GM19468 (cell line): ENCODE results near the gene TRIM27.
"Not testable (repeated sequence)": the region's sequence is repeated elsewhere in the genome, so short reads cannot be mapped to it uniquely, and the experiment has no call there.

Experiments
- ATAC-seq: cut with Tn5 transposase; IDR thresholded peaks from one replicate; pipeline ENCODE4 v1.9.1; 2021; ENCODE audit warnings: mild to moderate bottlenecking, moderate library complexity, moderate number of reproducible peaks; ENCODE audit not compliant: unreplicated experiment; ENCODE audit errors: extremely low read depth

Gene TRIM27

GRCh38 chr6:28867086-28867409 is 56.7 kb downstream of the TRIM27 start:
- no peak for ATAC-seq

DNA sequence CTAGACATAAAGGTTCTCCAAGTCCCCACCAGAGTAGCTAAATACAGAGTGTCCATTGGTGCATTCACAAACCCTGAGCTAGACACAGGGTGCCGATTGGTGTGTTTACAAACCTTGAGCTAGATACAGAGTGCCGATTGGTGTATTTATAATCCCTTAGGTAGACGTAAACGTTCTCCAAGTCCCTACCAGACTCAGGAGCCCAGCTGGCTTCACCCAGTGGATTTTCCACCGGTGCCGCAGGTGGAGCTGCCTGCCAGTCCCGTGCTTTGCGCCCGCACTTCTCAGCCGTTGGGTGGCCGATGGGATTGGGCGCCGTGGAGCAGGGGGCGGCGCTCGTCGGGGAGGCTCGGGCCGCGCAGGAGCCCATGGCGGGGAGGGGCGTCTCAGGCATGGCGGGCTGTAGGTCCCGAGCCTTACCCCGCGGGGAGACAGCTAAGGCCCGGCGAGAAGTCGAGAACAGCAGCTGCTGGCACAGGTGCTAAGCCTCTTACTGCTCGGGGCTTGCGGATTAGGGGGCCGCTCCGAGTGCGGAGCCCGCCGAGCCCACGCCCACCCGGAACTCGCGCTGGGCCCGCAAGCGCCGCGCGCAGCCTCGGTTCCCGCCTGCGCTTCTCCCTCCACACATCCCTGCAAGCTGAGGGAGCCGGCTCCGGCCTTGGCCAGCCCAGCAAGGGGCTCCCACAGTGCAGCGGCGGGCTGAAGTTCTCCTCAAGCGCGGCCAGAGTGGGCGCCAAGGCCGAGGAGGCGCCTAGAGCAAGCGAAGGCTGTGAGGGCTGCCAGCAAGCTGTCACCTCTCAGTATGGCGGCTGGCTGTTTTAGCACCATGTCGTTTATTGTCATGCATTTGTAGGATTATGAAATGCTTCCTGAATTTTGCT is 57.3 kb downstream of the TRIM27 start:
- not testable (repeated sequence) for ATAC-seq

DNA sequence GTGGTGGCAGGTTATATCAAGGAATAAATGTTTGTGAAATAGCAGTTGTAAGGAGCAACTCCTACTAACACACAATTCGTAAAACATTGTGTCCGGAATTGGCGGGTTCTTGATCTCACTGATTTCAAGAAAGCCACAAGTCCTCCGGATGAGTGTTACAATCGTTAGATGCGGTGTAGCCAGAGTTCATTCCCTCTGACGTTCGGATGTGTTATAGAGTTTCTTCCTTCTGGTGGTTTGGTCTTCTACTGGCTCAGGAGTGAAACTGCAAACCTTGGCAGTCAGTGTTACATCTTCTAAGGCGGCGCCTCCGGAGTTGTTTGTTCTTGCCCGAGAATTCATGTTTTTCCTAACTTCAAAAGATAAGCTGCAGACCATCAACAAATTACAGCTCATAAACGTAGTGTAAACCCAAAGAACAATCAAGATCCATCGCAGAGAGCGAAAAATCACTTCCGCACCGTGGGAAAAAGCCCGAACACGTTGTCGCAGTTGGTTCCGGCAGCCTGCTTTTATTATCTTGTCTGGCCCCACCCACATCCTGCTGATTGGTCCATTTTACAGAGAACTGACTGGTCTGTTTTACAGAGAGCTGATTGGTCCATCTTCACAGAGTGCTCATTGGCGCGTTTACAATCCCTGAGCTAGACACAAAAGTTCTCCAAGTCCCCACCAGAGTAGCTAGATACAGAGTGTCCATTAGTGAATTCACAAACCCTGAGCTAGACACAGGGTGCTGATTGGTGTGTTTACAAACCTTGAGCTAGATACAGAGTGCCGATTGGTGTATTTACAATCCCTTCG is 58.2 kb downstream of the TRIM27 start:
- ATAC-seq = no peak

DNA sequence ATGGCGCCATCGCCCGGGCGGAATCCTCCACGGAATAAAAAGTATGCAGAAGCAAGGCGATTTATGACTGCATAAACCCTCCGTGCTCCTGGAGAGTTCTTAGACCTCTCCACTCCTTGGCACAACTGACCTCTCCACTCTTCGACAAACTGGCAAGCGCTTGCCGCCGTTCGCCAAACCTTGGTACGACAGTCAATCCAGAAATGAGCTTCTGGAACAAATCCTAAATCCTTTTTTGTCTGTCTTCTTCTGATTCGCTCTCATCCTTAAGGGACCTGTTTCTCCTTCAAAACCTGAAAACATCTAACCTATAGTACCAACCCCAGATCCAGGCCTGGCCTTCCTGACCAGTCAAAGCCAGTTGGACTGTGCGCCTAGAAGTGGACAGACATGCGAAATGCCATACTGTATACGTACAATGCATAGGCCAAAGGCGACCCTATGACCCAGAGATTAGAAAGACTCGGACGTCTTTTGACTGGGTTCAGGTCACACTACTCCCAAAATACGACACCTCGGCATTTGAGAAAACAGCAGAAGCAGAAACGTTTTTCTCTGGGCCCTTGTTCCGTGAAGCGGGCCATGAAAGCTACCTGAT is 59.4 kb downstream of the TRIM27 start:
- no peak for ATAC-seq

DNA sequence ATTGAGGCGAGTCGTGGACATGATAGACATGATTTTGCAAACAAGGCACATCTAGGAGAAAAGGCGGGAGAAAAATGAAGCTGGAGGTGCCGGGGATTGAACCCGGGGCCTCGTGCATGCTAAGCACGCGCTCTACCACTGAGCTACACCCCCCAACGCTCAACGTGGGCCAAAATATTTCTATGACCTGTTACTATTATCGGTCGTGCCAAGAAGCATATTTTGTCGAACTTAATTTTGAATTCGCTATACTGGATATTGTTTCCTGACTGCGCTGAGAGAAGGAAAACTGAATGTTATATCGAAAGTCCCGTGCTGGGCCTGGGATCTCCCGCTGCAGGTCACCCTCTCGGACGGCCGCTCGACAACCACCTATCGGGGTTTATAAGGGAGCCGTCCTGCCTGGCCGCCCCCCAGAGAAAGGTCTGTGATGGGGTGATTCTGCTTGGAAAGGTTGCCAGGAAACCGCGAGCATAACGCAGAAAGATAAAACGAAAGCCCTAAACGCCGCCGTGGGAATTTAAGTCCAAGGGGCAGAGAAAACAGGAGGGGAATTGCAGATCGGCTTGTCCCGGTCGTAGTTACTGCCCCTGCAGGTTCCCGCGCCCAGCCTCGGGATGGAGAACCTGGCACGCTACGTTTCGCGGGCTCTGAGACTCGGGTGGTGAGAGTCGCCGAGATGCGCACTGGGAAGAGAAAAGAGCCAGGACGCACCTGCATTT is 60.0 kb downstream of the TRIM27 start:
- no peak for ATAC-seq

DNA sequence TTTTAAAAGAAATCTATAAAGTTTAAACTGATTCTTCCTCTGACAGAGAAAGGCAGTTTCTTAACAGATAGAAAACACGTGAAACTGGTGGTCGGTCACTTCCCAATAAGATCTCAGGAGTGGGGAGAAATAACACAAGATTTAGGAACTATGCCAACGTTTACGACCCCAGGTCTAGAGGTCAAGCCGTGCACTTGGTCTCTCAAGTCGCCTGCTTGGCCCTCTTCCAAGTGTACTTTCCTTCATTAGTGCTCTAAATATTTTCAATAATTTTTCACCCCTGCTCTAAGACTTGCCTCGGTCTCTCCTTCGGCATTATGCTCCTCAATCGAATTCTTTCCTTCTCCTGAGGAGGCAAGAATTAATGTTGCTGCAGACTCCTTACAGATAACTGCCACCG is 61.7 kb downstream of the TRIM27 start:
- no peak for ATAC-seq

GRCh38 chr6:28861339-28861738 is 62.4 kb downstream of the TRIM27 start:
- ATAC-seq = no peak

DNA sequence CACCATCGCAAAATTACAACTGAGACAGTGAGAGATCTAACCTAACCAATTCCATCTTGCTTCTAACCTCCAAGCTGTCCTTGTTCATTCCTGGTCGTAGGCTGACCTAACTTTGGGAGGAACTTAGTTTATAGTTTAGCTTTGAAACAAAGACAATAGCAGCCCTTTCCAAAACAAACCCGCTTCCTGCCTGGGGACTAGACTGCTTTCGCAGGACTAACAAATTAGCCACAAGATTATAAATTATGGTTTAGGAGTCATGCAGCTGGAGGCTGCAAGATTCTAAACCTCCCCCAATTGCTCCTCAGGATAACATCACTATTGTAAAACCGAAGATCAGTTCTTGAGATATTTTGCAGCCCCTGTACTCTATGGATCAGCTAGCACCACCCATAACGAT is 63.2 kb downstream of the TRIM27 start:
- ATAC-seq = no peak

DNA sequence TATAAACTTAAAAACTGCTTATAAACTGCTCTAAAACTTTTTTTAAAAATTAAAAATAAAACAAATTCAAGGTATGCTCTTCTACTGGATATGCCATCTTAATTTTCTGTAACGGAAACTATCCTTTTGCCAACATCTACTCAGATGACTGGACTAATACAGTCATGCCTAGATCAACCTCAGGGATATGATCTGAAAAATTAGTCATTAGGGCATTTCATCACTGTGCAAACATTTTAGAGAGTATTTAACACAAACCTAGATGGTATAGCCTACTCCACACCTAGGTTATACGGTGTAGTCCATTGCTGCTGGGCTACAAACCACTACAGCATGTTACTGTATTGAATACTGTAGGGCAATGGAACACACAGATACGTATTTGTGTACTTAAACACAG is 64.8 kb downstream of the TRIM27 start:
- ATAC-seq = no peak

DNA sequence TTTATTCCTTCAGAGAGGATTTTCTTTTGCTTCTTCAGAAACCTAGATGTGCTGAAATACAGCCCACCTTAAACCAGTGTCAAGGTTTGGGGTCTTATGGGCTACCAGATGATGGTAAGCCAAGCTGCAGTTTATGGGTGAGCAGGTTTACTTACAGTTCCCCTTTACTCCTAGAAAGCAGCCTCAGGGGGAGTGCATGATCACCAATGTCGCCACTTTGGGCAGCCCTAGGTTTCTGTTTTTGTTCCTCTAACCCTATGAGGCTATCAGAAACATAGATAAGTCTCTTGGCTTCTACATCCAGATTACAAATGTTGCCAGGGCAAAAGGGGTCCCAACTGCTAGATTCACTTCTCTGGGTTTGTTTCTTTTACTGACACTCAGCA is 67.2 kb downstream of the TRIM27 start:
- ATAC-seq = no peak

- ATAC-seq = not testable (repeated sequence)
These were observed 69.4 kb downstream of the TRIM27 start for GRCh38 chr6:28854405-28854804.
